Neural cell (in vitro differentiated cells): ENCODE measurements around the gene DMXL2.

Source experiments
- EZH2 ChIP-seq: fragments of 200-600, 300-800 bp; shearing (Covaris generic), sonication (generic); IDR thresholded peaks from 2 replicates; pipeline ENCODE4 v1.6.1; 2014; ENCODE audit warnings: antibody characterized with exemption, low read length, borderline replicate concordance, mild to moderate bottlenecking; ENCODE audit not compliant: insufficient read depth, poor library complexity, severe bottlenecking
- MXI1 ChIP-seq: fragments of 450-650 bp; conservative IDR thresholded peaks from 2 replicates; pipeline ENCODE4 v1.6.1; 2014; ENCODE audit warnings: antibody characterized with exemption, mild to moderate bottlenecking; ENCODE audit not compliant: poor library complexity, severe bottlenecking
- TF ChIP-seq, protein P1 (sequence below): fragments of 450-650 bp; IDR thresholded peaks from 2 replicates; pipeline ENCODE4 v1.5.1; 2014; ENCODE audit warnings: antibody characterized with exemption, mild to moderate bottlenecking, moderate library complexity; ENCODE audit not compliant: poor library complexity, severe bottlenecking

GRCh38 chr15:51484781-51485180, 137.8 kb downstream of the DMXL2 start:
- no peak for TF ChIP-seq MXI1
- TF ChIP-seq, protein P1, sequence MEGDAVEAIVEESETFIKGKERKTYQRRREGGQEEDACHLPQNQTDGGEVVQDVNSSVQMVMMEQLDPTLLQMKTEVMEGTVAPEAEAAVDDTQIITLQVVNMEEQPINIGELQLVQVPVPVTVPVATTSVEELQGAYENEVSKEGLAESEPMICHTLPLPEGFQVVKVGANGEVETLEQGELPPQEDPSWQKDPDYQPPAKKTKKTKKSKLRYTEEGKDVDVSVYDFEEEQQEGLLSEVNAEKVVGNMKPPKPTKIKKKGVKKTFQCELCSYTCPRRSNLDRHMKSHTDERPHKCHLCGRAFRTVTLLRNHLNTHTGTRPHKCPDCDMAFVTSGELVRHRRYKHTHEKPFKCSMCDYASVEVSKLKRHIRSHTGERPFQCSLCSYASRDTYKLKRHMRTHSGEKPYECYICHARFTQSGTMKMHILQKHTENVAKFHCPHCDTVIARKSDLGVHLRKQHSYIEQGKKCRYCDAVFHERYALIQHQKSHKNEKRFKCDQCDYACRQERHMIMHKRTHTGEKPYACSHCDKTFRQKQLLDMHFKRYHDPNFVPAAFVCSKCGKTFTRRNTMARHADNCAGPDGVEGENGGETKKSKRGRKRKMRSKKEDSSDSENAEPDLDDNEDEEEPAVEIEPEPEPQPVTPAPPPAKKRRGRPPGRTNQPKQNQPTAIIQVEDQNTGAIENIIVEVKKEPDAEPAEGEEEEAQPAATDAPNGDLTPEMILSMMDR = no peak
- TF ChIP-seq EZH2 = no peak
